HEK293 (cell line): ENCODE results near the gene HOXB4.

Experiments
- CTCF ChIA-PET: fragments of 350-600 bp; formaldehyde crosslinking; extraction: SDS; loops from one replicate; lab custom pipeline; 2021; ENCODE audit warnings: antibody characterized with exemption; lab: Yijun Ruan, JAX
- POLR2A ChIA-PET: fragments of 300-600 bp; formaldehyde crosslinking; extraction: SDS; loops from one replicate; lab custom pipeline; 2020; ENCODE audit warnings: antibody characterized with exemption, inconsistent platforms; lab: Yijun Ruan, JAX
- H3K27ac ChIP-seq: fragments of 200-500 bp; sonication (Bioruptor generic); 2 replicates; pipeline ENCODE4 v1.5.1; 2014; ENCODE audit warnings: low read depth, low read length, control low read depth, inconsistent platforms; ENCODE audit errors: extremely low read depth
- H3K36me3 ChIP-seq, 2 experiments: fragments of 200-500 bp in 1 of 2; sonication (Bioruptor generic) in 1 of 2; 1 replicate in 1 of 2; 2 replicates in 1 of 2; pipeline ENCODE4 v1.5.1; 2014 to 2017; ENCODE audit warnings: inconsistent platforms in 2 of 2, low read length in 2 of 2; ENCODE audit not compliant: control insufficient read depth in 2 of 2, insufficient read depth in 1 of 2
- H3K4me1 ChIP-seq: fragments of 200-500 bp; sonication (Bioruptor generic); 2 replicates; pipeline ENCODE4 v1.5.1; 2014; ENCODE audit warnings: mild to moderate bottlenecking, low read length, inconsistent platforms; ENCODE audit not compliant: control insufficient read depth, insufficient read depth
- H3K4me3 ChIP-seq: 2 replicates; pipeline ENCODE4 v1.5.1; 2011; ENCODE audit warnings: low read depth, mild to moderate bottlenecking, control low read depth, low read length, moderate library complexity
- H3K9me3 ChIP-seq: fragments of 200-500 bp; sonication (Bioruptor generic); 2 replicates; pipeline ENCODE4 v1.5.1; 2014; ENCODE audit warnings: low read depth, low read length, inconsistent platforms; ENCODE audit not compliant: control insufficient read depth, insufficient read depth
- FEZF1 ChIP-seq: fragments of 450-650 bp; formaldehyde crosslinking; IDR thresholded peaks from 2 replicates; pipeline ENCODE4 v1.5.1; 2016; ENCODE audit warnings: missing biosample characterization, missing genetic modification characterization
- GLIS1 ChIP-seq: fragments of 450-650 bp; formaldehyde crosslinking; IDR thresholded peaks from 2 replicates; pipeline ENCODE4 v1.5.1; 2016; ENCODE audit warnings: missing biosample characterization, missing genetic modification characterization
- KLF1 ChIP-seq: fragments of 450-650 bp; formaldehyde crosslinking; IDR thresholded peaks from 2 replicates; pipeline ENCODE4 v1.5.1; 2016; ENCODE audit warnings: missing biosample characterization, missing genetic modification characterization
- KLF9 ChIP-seq: fragments of 450-650 bp; formaldehyde crosslinking; IDR thresholded peaks from 2 replicates; pipeline ENCODE4 v1.5.1; 2016; ENCODE audit warnings: missing biosample characterization, missing genetic modification characterization, low read depth
- MYNN ChIP-seq: fragments of 450-650 bp; formaldehyde crosslinking; IDR thresholded peaks from 2 replicates; pipeline ENCODE4 v1.5.1; 2016; ENCODE audit warnings: missing biosample characterization, missing genetic modification characterization, borderline replicate concordance
- MZF1 ChIP-seq: fragments of 450-650 bp; formaldehyde crosslinking; IDR thresholded peaks from 2 replicates; pipeline ENCODE4 v1.5.1; 2017; ENCODE audit warnings: missing biosample characterization, missing genetic modification characterization, borderline replicate concordance
- PRDM4 ChIP-seq: fragments of 450-650 bp; formaldehyde crosslinking; IDR thresholded peaks from 2 replicates; pipeline ENCODE4 v1.5.1; 2017; ENCODE audit warnings: missing biosample characterization, missing genetic modification characterization
- SALL2 ChIP-seq: fragments of 450-650 bp; formaldehyde crosslinking; IDR thresholded peaks from 2 replicates; pipeline ENCODE4 v1.5.0; 2017; ENCODE audit warnings: missing biosample characterization, mild to moderate bottlenecking, missing genetic modification characterization, borderline replicate concordance
- ZBTB17 ChIP-seq: fragments of 450-650 bp; formaldehyde crosslinking; IDR thresholded peaks from 2 replicates; pipeline ENCODE4 v1.5.1; 2016; ENCODE audit warnings: missing biosample characterization, missing genetic modification characterization
- ZBTB7A ChIP-seq: fragments of 450-650 bp; formaldehyde crosslinking; IDR thresholded peaks from 2 replicates; pipeline ENCODE4 v1.5.1; 2016; ENCODE audit warnings: low read depth, missing biosample characterization, missing genetic modification characterization
- ZBTB8A ChIP-seq: fragments of 450-650 bp; formaldehyde crosslinking; IDR thresholded peaks from 2 replicates; pipeline ENCODE4 v1.5.1; 2016; ENCODE audit warnings: missing biosample characterization, missing genetic modification characterization
- ZNF175 ChIP-seq: fragments of 450-650 bp; formaldehyde crosslinking; IDR thresholded peaks from 2 replicates; pipeline ENCODE4 v1.5.1; 2016; ENCODE audit warnings: missing biosample characterization, missing genetic modification characterization
- ZNF184 ChIP-seq: fragments of 450-650 bp; IDR thresholded peaks from 2 replicates; pipeline ENCODE4 v1.5.1; 2018; ENCODE audit warnings: missing biosample characterization, mild to moderate bottlenecking, missing genetic modification characterization
- ZNF2 ChIP-seq: fragments of 450-650 bp; formaldehyde crosslinking; IDR thresholded peaks from 2 replicates; pipeline ENCODE4 v1.5.1; 2016; ENCODE audit warnings: missing biosample characterization, missing genetic modification characterization
- ZNF239 ChIP-seq: fragments of 450-650 bp; formaldehyde crosslinking; IDR thresholded peaks from 2 replicates; pipeline ENCODE4 v1.5.1; 2016; ENCODE audit warnings: missing biosample characterization, missing genetic modification characterization
- ZNF341 ChIP-seq: fragments of 450-650 bp; formaldehyde crosslinking; IDR thresholded peaks from 2 replicates; pipeline ENCODE4; 2016; ENCODE audit warnings: low read depth, missing biosample characterization, missing genetic modification characterization
- ZNF449 ChIP-seq: fragments of 450-650 bp; formaldehyde crosslinking; IDR thresholded peaks from 2 replicates; pipeline ENCODE4 v1.5.1; 2017; ENCODE audit warnings: missing biosample characterization, mild to moderate bottlenecking, missing genetic modification characterization, moderate library complexity
- ZNF473 ChIP-seq: fragments of 450-650 bp; formaldehyde crosslinking; IDR thresholded peaks from 2 replicates; pipeline ENCODE4 v1.5.1; 2017; ENCODE audit warnings: missing biosample characterization, missing genetic modification characterization
- ZNF513 ChIP-seq: fragments of 450-650 bp; IDR thresholded peaks from 2 replicates; pipeline ENCODE4 v1.5.1; 2018; ENCODE audit warnings: missing biosample characterization, missing genetic modification characterization
- ZNF548 ChIP-seq: fragments of 450-650 bp; formaldehyde crosslinking; IDR thresholded peaks from 2 replicates; pipeline ENCODE4 v1.5.1; 2016; ENCODE audit warnings: missing biosample characterization, missing genetic modification characterization
- ZNF558 ChIP-seq: fragments of 450-650 bp; formaldehyde crosslinking; IDR thresholded peaks from 2 replicates; pipeline ENCODE4 v1.5.1; 2016; ENCODE audit warnings: missing biosample characterization, missing genetic modification characterization
- ZNF561 ChIP-seq: fragments of 450-650 bp; IDR thresholded peaks from 2 replicates; pipeline ENCODE4 v1.5.1; 2018; ENCODE audit warnings: missing biosample characterization, missing genetic modification characterization, borderline replicate concordance
- ZNF600 ChIP-seq: fragments of 450-650 bp; formaldehyde crosslinking; IDR thresholded peaks from 2 replicates; pipeline ENCODE4 v1.5.1; 2016; ENCODE audit warnings: missing biosample characterization, missing genetic modification characterization
- ZNF677 ChIP-seq: fragments of 450-650 bp; IDR thresholded peaks from 2 replicates; pipeline ENCODE4 v1.5.0; 2018; ENCODE audit warnings: missing biosample characterization, mild to moderate bottlenecking, missing genetic modification characterization, moderate library complexity
- ZNF776 ChIP-seq: fragments of 450-650 bp; formaldehyde crosslinking; IDR thresholded peaks from 2 replicates; pipeline ENCODE4 v1.5.0; 2017; ENCODE audit warnings: missing biosample characterization, missing genetic modification characterization, borderline replicate concordance
- ZNF837 ChIP-seq: fragments of 450-650 bp; formaldehyde crosslinking; IDR thresholded peaks from 2 replicates; pipeline ENCODE4 v1.5.1; 2016; ENCODE audit warnings: missing biosample characterization, missing genetic modification characterization

Gene HOXB4

GRCh38 chr17:48528153-48528935 is 49.8 kb downstream of the HOXB4 start (continued):
- no peak for TF ChIP-seq MZF1 (tag by site-specific recombination)
- no peak for TF ChIP-seq ZNF239 (tag by site-specific recombination)
- TF ChIP-seq ZNF561 (tag by site-specific recombination) = no peak
- TF ChIP-seq ZNF600 (tag by site-specific recombination) = 0 out of 2 replicates have a peak, but pooled peaks have one; percentile 20
- TF ChIP-seq ZBTB7A (tag by site-specific recombination) = no peak
- TF ChIP-seq ZNF449 = peak; percentile 85; the same call in 1 of the 2 replicates
- peak; percentile 35 for TF ChIP-seq KLF1 (tag by site-specific recombination)
- TF ChIP-seq ZNF473 = no peak
- TF ChIP-seq, all 188 proteins: peak for 10

- H3K4me3 ChIP-seq = no peak overlapping the region
- H3K36me3 ChIP-seq = no peaks in the 10 kb centered on the region
- no peak for TF ChIP-seq KLF9 (tag by site-specific recombination)
- no peak for TF ChIP-seq ZNF558 (tag by site-specific recombination)
- no peak for TF ChIP-seq GLIS1
- no peak for TF ChIP-seq ZNF513
- TF ChIP-seq ZNF677 (tag by site-specific recombination) = no peak
- TF ChIP-seq ZNF175 (tag by site-specific recombination) = no peak
- no peak for TF ChIP-seq ZNF341 (tag by site-specific recombination)
- TF ChIP-seq SALL2 (tag by site-specific recombination) = no peak
- TF ChIP-seq ZNF2 (tag by site-specific recombination) = no peak
- TF ChIP-seq ZNF184 (tag by site-specific recombination) = no peak
- TF ChIP-seq ZNF776 = no peak
- TF ChIP-seq ZNF837 (tag by site-specific recombination) = no peak
- TF ChIP-seq ZNF548 (tag by site-specific recombination) = no peak
- no peak for TF ChIP-seq FEZF1
- no peak for TF ChIP-seq ZBTB17 (tag by site-specific recombination)
- no peak for TF ChIP-seq ZBTB8A (tag by site-specific recombination)
- TF ChIP-seq MYNN (tag by site-specific recombination) = no peak
- TF ChIP-seq PRDM4 (tag by site-specific recombination) = no peak
- no peak overlapping the region for H3K27ac ChIP-seq
- H3K4me1 ChIP-seq = peaks cover 3% of the 10 kb centered on the region
- ChIA-PET CTCF (no interaction called here), POLR2A (no interaction called here)
- no peaks in the 10 kb centered on the region for H3K9me3 ChIP-seq
These were observed 50.6 kb downstream of the HOXB4 start for GRCh38 chr17:48527547-48527932.
